CD4-positive, CD25-positive, alpha-beta regulatory T cell (primary cell): ENCODE results near the gene USP1. TPM values are rescaled to one million over a fixed set of nuclear protein-coding genes. Genes with fewer than 3 reads are reported as not detected.

Experiments
- ATAC-seq, 2 donors: fragments of 150-1000 bp; cut with Tn5 transposase; one replicate each; pipeline ENCODE4 v1.10.0; 2021; ENCODE audit warnings: low read depth in 2 of 2, moderate number of reproducible peaks in 2 of 2, moderate library complexity in 1 of 2
- DNase-seq, 3 donors: peaks; one replicate each; pipeline versions ENCODE4 v3.0.0 to v3.0.0-alpha.2; 2012 to 2022; ENCODE audit warnings: mixed read lengths in 1 of 3
- H3K27ac ChIP-seq: one replicate; pipeline ENCODE4 v1.7.0; 2013; ENCODE audit warnings: mild to moderate bottlenecking, low read length; ENCODE audit not compliant: insufficient read depth, poor library complexity, severe bottlenecking
- H3K27me3 ChIP-seq: one replicate; pipeline ENCODE4 v1.7.0; 2013; ENCODE audit warnings: low read length; ENCODE audit not compliant: control insufficient read depth, insufficient read depth
- H3K36me3 ChIP-seq: one replicate; pipeline ENCODE4 v1.7.0; 2013; ENCODE audit warnings: mild to moderate bottlenecking, low read length, moderate library complexity; ENCODE audit not compliant: control insufficient read depth, insufficient read depth
- H3K4me1 ChIP-seq: 2 replicates; pipeline ENCODE4 v1.7.0; 2013; ENCODE audit warnings: mild to moderate bottlenecking, low read length; ENCODE audit not compliant: insufficient read depth, control insufficient read depth, poor library complexity, severe bottlenecking
- H3K4me3 ChIP-seq: one replicate; pipeline ENCODE4 v1.7.0; 2013; ENCODE audit warnings: low read depth, mild to moderate bottlenecking, low read length, moderate library complexity
- H3K9me3 ChIP-seq, 2 experiments: 1 replicate in 1 of 2; 2 replicates in 1 of 2; pipeline ENCODE4 v1.7.0; 2013; ENCODE audit warnings: low read length in 2 of 2, mild to moderate bottlenecking in 1 of 2, moderate library complexity in 1 of 2; ENCODE audit not compliant: control insufficient read depth in 2 of 2
- H3K27ac Mint-ChIP-seq, 3 donors: one replicate each; pipeline ENCODE4 v1.8.0; 2020 to 2022; ENCODE audit warnings: mild to moderate bottlenecking in 3 of 3, mixed read lengths in 3 of 3, moderate library complexity in 2 of 3
- H3K27me3 Mint-ChIP-seq: one replicate; pipeline ENCODE4 v1.8.0; 2022; ENCODE audit warnings: mild to moderate bottlenecking, mixed read lengths
- H3K36me3 Mint-ChIP-seq: one replicate; pipeline ENCODE4 v1.8.0; 2020; ENCODE audit warnings: mixed read lengths
- H3K4me1 Mint-ChIP-seq, 4 donors: one replicate each; pipeline ENCODE4 v1.8.0; 2020 to 2022; ENCODE audit warnings: mixed read lengths in 4 of 4, mild to moderate bottlenecking in 1 of 4
- H3K4me3 Mint-ChIP-seq, 4 donors: one replicate each; pipeline ENCODE4 v1.8.0; 2020 to 2022; ENCODE audit warnings: mild to moderate bottlenecking in 4 of 4, mixed read lengths in 4 of 4, moderate library complexity in 3 of 4
- H3K9me3 Mint-ChIP-seq, 7 donors: one replicate each; pipeline ENCODE4 v1.8.0; 2020 to 2022; ENCODE audit warnings: mixed read lengths in 7 of 7, mild to moderate bottlenecking in 3 of 7, moderate library complexity in 2 of 7
- polyA plus RNA-seq, 4 donors: library from polyadenylated mRNA; unstranded; fragments of 300-500 nt; fragmentation: Illumina TruSeq; gene quantifications; one replicate each; pipeline ENCODE4 v1.2.3, GENCODE V29; 2021
- total RNA-seq: library from RNA; stranded (reverse); gene quantifications from one replicate; pipeline ENCODE4 v1.2.3, GENCODE V29; 2022

USP1 gene
- total and polyA plus RNA-seq, 5 donors from 2014 or later = 33.9 to 37.1 (median 36.5) TPM

- peak overlapping the region in 1 of 3 donors; percentile 55 for H3K27ac Mint-ChIP-seq
- Histone ChIP-seq H3K4me3 (no peak overlapping the region), H3K27ac (no peak overlapping the region), H3K9me3 (no peaks in the 10 kb centered on the region), H3K36me3 (no peaks in the 10 kb centered on the region), H3K4me1 (no peaks in the 10 kb centered on the region), H3K27me3 (peaks cover 5% of the 10 kb centered on the region)
- no peaks in the 10 kb centered on the region for H3K36me3 Mint-ChIP-seq
- DNase-seq (no peak), ATAC-seq (no peak)
- H3K4me1 Mint-ChIP-seq = no peaks in the 10 kb centered on the region
- H3K9me3 Mint-ChIP-seq = no peaks in the 10 kb centered on the region
- H3K4me3 Mint-ChIP-seq = no peak overlapping the region
- peaks cover 34% of the 10 kb centered on the region for H3K27me3 Mint-ChIP-seq
Measured at GRCh38 chr1:62417351-62417999, 19.4 kb upstream of the USP1 start.

DNA sequence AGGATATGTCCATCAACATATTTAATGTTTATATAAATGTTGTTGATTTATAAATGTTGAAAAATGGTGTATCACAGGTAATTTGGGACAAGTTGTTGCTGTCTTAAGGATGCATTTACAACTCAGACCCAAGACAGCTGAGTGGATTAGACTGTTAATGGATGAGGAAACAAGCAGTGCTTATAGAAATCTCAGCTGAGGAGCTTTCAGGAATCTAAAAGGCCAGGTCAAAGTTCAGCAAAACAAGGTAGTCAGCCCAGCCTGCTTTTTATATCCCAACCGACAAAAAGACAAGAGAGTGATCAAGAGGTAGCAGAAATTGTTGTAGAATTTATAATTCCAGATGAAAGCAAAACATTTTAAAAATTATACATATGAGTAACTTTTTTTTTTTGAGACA lies 16.6 kb upstream of the USP1 start:
- no peak for ATAC-seq
- peaks cover 24% of the 10 kb centered on the region for H3K27me3 Mint-ChIP-seq
- no peaks in the 10 kb centered on the region for H3K36me3 ChIP-seq
- no peaks in the 10 kb centered on the region for H3K4me1 Mint-ChIP-seq
- H3K27me3 ChIP-seq = peaks cover 5% of the 10 kb centered on the region
- no peak for DNase-seq
- no peaks in the 10 kb centered on the region for H3K9me3 ChIP-seq
- H3K9me3 Mint-ChIP-seq = no peaks in the 10 kb centered on the region
- no peaks in the 10 kb centered on the region for H3K36me3 Mint-ChIP-seq
- no peak overlapping the region for H3K27ac Mint-ChIP-seq
- no peaks in the 10 kb centered on the region for H3K4me1 ChIP-seq
- no peak overlapping the region for H3K27ac ChIP-seq
- no peak overlapping the region for H3K4me3 ChIP-seq
- H3K4me3 Mint-ChIP-seq = no peak overlapping the region

GRCh38 chr1:62423580-62424242 lies 13.1 kb upstream of the USP1 start:
- H3K4me1 ChIP-seq = no peaks in the 10 kb centered on the region
- no peak overlapping the region for H3K27ac ChIP-seq
- Mint-ChIP-seq H3K4me3 (no peak overlapping the region), H3K9me3 (no peaks in the 10 kb centered on the region), H3K27me3 (peaks cover 17% of the 10 kb centered on the region), H3K36me3 (no peaks in the 10 kb centered on the region), H3K27ac (no peak overlapping the region), H3K4me1 (no peaks in the 10 kb centered on the region)
- ATAC-seq (no peak), DNase-seq (no peak)
- no peak overlapping the region for H3K4me3 ChIP-seq
- no peaks in the 10 kb centered on the region for H3K36me3 ChIP-seq
- no peaks in the 10 kb centered on the region for H3K9me3 ChIP-seq
- H3K27me3 ChIP-seq = peaks cover 5% of the 10 kb centered on the region

GRCh38 chr1:62424411-62424810 lies 12.4 kb upstream of the USP1 start:
- Mint-ChIP-seq H3K36me3 (no peaks in the 10 kb centered on the region), H3K27me3 (peaks cover 10% of the 10 kb centered on the region), H3K4me3 (no peak overlapping the region), H3K27ac (no peak overlapping the region), H3K9me3 (no peaks in the 10 kb centered on the region), H3K4me1 (no peaks in the 10 kb centered on the region)
- H3K36me3 ChIP-seq = no peaks in the 10 kb centered on the region
- no peaks in the 10 kb centered on the region for H3K4me1 ChIP-seq
- no peak overlapping the region for H3K27ac ChIP-seq
- no peak for DNase-seq
- H3K9me3 ChIP-seq = no peaks in the 10 kb centered on the region
- no peak for ATAC-seq
- H3K27me3 ChIP-seq = peaks cover 5% of the 10 kb centered on the region
- no peak overlapping the region for H3K4me3 ChIP-seq

DNA sequence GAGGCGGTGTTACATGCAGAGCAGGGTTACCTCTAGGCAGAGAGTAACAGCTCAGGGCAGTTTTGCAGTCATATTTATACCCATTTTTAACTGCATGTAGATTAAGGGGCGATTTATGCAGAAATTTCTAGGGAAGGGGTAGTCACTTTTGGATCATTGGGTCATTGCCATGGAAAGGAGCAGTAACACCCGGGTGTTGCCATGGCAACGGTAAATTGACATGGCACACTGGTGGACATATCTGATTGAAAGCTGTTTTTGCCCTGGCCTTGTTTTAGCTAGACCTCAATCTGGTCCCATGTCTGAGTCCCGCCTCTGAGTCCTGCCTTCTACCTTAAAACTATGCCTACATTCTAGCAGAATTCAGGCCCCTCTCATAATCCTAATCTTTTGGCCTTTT lies 11.8 kb upstream of the USP1 start:
- Mint-ChIP-seq H3K4me1 (no peaks in the 10 kb centered on the region), H3K4me3 (no peak overlapping the region), H3K27me3 (peaks cover 10% of the 10 kb centered on the region), H3K36me3 (no peaks in the 10 kb centered on the region), H3K27ac (no peak overlapping the region), H3K9me3 (no peaks in the 10 kb centered on the region)
- ATAC-seq (no peak), DNase-seq (no peak)
- Histone ChIP-seq H3K36me3 (no peaks in the 10 kb centered on the region), H3K4me3 (no peak overlapping the region), H3K27ac (no peak overlapping the region), H3K27me3 (peaks cover 3% of the 10 kb centered on the region), H3K4me1 (no peaks in the 10 kb centered on the region), H3K9me3 (no peaks in the 10 kb centered on the region)

DNA sequence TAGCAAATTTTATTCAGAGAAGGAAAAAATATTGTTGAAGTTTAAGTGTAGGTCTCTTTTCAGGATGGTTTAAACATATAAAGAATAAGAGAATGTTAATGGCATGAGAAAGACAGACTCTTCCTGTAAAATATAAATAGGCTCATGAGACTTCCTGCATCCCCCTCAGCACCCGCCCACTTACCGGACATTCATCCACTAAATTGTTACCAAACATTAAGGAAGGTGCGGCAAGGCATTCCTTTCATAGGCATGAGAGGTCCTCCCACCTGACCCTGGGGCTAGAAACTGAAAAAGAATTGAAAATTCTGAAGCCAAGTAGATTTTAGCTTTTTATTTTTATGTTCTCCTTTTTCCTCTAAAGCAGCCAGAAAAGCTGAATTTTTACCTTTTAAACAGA lies 10.6 kb upstream of the USP1 start:
- no peak overlapping the region for H3K4me3 ChIP-seq
- DNase-seq (no peak), ATAC-seq (no peak)
- Mint-ChIP-seq H3K4me3 (no peak overlapping the region), H3K36me3 (no peaks in the 10 kb centered on the region), H3K4me1 (no peaks in the 10 kb centered on the region), H3K27ac (no peak overlapping the region), H3K9me3 (no peaks in the 10 kb centered on the region), H3K27me3 (peaks cover 5% of the 10 kb centered on the region)
- H3K27me3 ChIP-seq = peaks cover 5% of the 10 kb centered on the region
- no peak overlapping the region for H3K27ac ChIP-seq
- H3K4me1 ChIP-seq = no peaks in the 10 kb centered on the region
- H3K36me3 ChIP-seq = no peaks in the 10 kb centered on the region
- no peaks in the 10 kb centered on the region for H3K9me3 ChIP-seq

DNA sequence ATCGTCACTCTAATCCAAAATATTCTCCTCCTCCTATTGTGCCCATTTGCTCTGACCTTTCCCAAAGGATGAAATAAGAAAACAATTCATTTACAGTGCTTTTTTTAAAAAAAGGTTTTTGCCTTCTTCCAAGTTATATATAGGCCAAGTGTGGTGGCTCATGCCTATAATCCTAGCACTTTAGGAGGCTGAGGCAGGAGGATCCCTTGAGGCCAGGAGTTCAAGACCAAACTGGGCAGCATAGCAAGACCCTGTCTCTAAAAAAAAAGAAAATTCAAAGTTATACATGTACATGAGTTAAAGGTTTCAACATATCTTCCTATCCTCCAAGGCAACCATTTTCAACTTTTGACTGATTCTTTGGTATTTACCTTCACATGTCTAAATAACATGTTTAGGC lies 10.1 kb upstream of the USP1 start:
- Histone ChIP-seq H3K36me3 (no peaks in the 10 kb centered on the region), H3K4me1 (no peaks in the 10 kb centered on the region), H3K9me3 (no peaks in the 10 kb centered on the region), H3K27me3 (peaks cover 5% of the 10 kb centered on the region), H3K4me3 (no peak overlapping the region), H3K27ac (no peak overlapping the region)
- Mint-ChIP-seq H3K9me3 (no peaks in the 10 kb centered on the region), H3K27me3 (peaks cover 5% of the 10 kb centered on the region), H3K27ac (no peak overlapping the region), H3K36me3 (no peaks in the 10 kb centered on the region), H3K4me1 (no peaks in the 10 kb centered on the region), H3K4me3 (no peak overlapping the region)
- no peak for ATAC-seq
- DNase-seq = no peak

- H3K36me3 Mint-ChIP-seq = no peaks in the 10 kb centered on the region
- H3K9me3 ChIP-seq = no peaks in the 10 kb centered on the region
- H3K27ac ChIP-seq = no peak overlapping the region
- no peaks in the 10 kb centered on the region for H3K36me3 ChIP-seq
- no peaks in the 10 kb centered on the region for H3K9me3 Mint-ChIP-seq
- H3K27me3 Mint-ChIP-seq = peaks cover 5% of the 10 kb centered on the region
- no peak overlapping the region for H3K27ac Mint-ChIP-seq
- no peaks in the 10 kb centered on the region for H3K4me1 Mint-ChIP-seq
- H3K4me3 Mint-ChIP-seq = no peak overlapping the region
- H3K4me3 ChIP-seq = no peak overlapping the region
- H3K27me3 ChIP-seq = peaks cover 5% of the 10 kb centered on the region
- ATAC-seq (no peak), DNase-seq (no peak)
- H3K4me1 ChIP-seq = no peaks in the 10 kb centered on the region
Measured at GRCh38 chr1:62428351-62428750, 8.5 kb upstream of the USP1 start.
